HG03066 (cell line): Measurements from ENCODE around the gene TRPM7.
"Not testable (repeated sequence)": the region's sequence is repeated elsewhere in the genome, so short reads cannot be mapped to it uniquely, and the experiment has no call there.

Source experiments
- ATAC-seq: cut with Tn5 transposase; IDR thresholded peaks from one replicate; pipeline ENCODE4 v1.9.1; 2021; ENCODE audit warnings: low read depth; ENCODE audit not compliant: unreplicated experiment

Gene TRPM7

GRCh38 chr15:50675535-50676144 lies 11.0 kb downstream of the TRPM7 start:
- no peak for ATAC-seq

GRCh38 chr15:50670115-50670514 lies 16.5 kb downstream of the TRPM7 start:
- ATAC-seq: no peak

DNA sequence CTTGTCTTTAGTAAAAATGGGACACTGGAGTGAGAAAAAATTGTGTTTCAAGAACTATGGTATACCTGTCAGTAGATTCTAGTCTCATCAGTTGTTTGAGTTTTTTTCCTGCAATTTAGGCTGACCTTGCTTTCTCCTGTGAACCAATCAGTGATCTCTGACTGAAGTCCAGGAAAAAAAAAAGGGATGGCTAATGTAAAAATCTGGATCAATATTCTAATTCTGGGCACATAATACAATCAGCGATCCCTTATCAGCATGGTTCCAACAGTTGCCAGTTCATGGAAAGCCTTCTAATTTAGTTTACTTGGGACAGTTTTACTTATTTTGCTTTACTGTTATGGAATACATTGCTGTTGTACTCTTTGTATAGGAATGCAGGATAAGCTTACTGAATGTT lies 17.0 kb downstream of the TRPM7 start:
- no peak for ATAC-seq

DNA sequence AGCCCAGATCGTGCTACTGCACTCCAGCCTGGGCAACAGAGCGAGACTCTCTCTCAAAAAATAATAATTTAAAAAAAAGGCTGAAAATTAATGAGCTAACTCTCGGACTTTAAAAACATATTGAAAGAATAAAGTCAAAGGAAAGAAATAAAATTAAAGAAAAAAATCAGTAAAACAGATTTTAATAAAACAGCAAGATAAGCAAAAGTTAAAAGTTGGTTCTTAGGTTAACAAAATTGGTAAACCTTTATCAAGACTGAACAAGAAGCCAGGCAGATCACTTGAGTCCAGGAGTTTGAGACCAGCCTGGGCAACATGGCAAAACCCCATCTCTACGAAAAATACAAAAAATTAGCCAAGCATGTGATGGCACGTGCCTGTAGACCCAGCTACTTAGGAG lies 20.7 kb downstream of the TRPM7 start:
- ATAC-seq: no peak

- no peak for ATAC-seq
Measured at GRCh38 chr15:50655555-50655954, 31.0 kb downstream of the TRPM7 start.

DNA sequence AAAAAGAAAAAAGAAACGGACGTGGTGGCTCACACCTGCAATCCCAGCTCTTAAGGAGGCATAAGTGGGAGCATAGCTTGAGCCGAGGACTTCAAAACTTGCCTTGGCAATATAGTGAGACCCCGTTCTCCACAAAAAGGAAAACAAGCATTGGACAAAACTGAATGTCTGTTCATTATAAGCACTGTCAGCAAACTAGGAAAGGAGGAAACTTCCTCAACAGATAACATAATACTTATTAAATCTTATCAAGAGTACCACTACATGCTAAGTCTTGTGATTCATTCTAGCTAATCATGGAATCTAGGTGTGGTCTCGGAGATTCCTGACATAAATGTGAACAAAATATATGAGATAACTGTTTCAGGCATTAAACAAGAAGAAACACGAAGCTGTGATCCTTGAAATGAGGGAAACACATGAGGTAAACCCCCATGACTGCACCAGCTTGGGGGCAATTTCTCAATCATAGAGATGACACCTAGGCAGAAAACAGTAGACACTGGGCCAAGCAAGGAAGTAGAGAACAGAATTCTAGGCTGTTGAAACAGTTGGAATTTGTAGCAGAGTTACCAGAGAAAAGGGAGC lies 33.3 kb downstream of the TRPM7 start:
- no peak for ATAC-seq

- ATAC-seq: no peak
Measured at GRCh38 chr15:50652671-50653070, 33.9 kb downstream of the TRPM7 start.

DNA sequence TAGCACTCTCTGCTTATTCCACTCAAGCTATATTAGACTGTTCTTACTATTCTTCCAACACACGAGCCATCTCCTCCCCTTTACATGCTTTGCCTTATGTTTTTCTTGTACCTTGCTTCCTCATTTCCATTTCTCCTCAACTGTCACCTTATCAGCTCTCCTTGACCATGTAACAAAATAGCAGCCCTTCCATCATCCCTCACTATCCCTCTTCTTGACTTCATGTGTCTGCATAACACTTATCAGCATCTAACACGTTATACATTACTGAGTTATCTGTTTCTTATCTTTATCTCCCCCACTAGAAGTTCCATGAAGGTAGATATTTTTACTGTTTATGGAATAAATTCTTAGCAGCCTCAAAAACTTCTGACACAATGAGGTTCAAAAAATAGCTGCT lies 45.3 kb downstream of the TRPM7 start:
- ATAC-seq: no peak

GRCh38 chr15:50636146-50636545 lies 50.5 kb downstream of the TRPM7 start:
- no peak for ATAC-seq

- no peak for ATAC-seq
Measured at GRCh38 chr15:50633653-50634052, 52.9 kb downstream of the TRPM7 start.

DNA sequence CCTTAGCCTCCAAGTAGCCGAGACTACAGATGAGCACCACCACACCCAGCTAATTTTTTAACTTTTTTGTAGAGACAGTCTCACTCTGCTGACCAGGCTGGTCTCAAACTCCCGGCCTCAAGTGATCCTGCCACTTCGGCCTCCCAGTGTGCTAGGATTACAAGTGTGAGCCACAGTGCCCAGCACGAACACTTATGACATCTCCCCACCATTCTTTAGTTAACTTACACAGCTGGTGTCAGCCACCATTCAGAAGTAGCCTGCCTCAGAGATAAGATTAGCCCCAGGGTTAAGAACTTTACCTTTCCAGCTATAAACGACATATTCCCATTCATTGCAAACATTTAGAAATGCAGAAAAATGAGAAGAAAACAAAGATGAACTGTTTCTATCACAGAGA lies 58.2 kb downstream of the TRPM7 start:
- ATAC-seq: no peak

GRCh38 chr15:50627351-50628055 lies 59.1 kb downstream of the TRPM7 start:
- ATAC-seq: no peak

DNA sequence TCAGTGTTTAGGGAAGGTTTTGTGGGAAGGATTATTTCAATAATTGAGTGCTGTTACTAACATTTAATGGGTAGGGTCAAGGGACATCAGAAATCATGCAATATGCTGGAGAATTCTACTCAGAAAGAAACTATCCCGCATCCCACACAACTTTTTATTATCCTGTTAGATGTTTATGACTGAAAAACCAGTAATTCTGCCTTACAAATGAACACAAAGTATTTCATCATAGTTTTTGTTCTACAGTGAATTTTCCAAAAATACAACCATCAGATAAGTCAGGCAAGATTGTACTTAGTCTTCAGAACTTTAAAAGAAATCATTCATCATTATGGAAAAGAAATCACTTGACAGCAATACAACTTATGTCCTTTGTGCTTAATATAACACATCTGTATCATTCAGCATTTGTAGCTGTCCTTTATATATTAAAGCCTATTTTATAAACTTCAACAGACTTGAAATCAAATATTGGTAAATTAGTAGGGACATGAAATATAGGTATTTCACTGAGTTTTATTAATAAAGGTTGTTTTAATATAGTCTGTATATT lies 61.9 kb downstream of the TRPM7 start:
- no peak for ATAC-seq

- not testable (repeated sequence) for ATAC-seq
Measured at GRCh38 chr15:50622361-50622943, 64.1 kb downstream of the TRPM7 start.

GRCh38 chr15:50616960-50617359 lies 69.6 kb downstream of the TRPM7 start:
- not testable (repeated sequence) for ATAC-seq

DNA sequence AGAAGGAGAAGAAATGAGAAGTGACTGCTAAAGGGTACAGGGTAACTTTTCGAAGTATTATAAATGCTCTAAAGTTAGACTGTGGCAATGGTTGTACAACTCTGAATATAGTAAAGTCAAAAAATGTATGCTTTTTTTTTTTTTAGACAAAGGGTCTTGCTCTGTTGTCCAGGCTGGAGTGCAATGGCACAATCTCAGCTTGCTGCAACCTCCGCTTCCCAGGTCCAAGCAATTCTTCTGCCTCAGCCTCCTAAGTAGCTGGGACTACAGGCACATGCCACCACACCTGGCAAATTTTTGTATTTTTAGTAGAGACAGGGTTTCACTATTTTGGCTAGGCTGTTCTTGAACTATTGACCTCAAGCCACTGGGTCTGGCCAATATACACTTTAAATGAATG lies 70.0 kb downstream of the TRPM7 start:
- ATAC-seq: not testable (repeated sequence)

DNA sequence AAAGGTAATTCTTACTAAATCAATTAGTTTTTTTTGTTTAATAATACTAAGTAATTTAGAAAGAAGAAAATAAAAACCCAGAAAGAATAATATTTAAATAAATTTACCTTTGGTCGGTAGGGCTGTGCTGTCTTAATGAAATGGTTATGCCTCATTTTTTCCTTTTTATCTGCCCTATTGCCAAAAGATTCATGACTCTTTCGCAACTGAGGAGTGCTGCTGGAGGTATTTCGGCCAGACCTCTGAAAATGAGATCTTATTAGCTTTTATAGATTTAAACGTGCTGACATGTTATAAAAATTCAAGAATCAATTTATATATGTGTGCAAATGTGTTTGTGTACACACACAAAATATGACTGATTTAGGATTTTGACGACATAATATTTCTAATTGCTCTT lies 73.0 kb downstream of the TRPM7 start:
- ATAC-seq: no peak

GRCh38 chr15:50607129-50607528 lies 79.5 kb downstream of the TRPM7 start:
- no peak for ATAC-seq

DNA sequence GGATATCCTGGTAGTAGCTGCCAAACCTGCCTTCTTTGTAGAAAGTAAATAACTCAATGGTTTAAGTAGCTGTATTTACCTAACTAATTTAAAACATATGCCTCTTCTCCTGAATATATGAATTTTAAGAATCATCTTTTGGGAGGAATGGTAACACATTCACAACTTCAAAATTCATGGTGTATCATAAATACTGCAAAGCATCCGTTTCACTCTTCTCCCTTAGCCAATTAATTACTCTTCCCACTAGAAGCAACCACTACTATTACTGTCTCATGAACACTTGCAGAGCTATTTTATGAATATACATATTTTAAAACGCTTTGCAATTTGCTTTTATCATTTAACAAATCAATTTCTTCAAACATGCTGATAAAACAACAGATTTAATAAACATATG lies 81.1 kb downstream of the TRPM7 start:
- ATAC-seq: no peak

- ATAC-seq: not testable (repeated sequence)
Measured at GRCh38 chr15:50602028-50602427, 84.6 kb downstream of the TRPM7 start.

- ATAC-seq: no peak
Measured at GRCh38 chr15:50594311-50594710, 92.3 kb downstream of the TRPM7 start.
